HFF-Myc (cell line): ENCODE results near the gene NUP210L.
A peak's percentile ranks its signal among the peaks of the same experiment; 100 is the strongest.

ENCODE experiments used
- DNase-seq: peaks from one replicate; pipeline ENCODE4 v3.0.0-alpha.2; 2011; ENCODE audit warnings: low read depth; ENCODE audit errors: extremely low read depth
- H3K4me3 ChIP-seq: replicated peaks from 2 replicates; pipeline ENCODE4 v1.5.1; 2011; ENCODE audit warnings: low read depth, mild to moderate bottlenecking, control low read depth, low read length
- CTCF ChIP-seq: IDR thresholded peaks from 2 replicates; pipeline ENCODE4 v1.5.1; 2012; ENCODE audit warnings: mild to moderate bottlenecking, low read depth, low read length, control low read depth; ENCODE audit errors: missing control alignments

The NUP210L gene

GRCh38 chr1:153945131-153945794, 209.6 kb downstream of the NUP210L start:
- peak overlapping the region; percentile 83 for H3K4me3 ChIP-seq
- DNase-seq, result no peak
- TF ChIP-seq CTCF, result no peak

GRCh38 chr1:153944827-153945117, 210.1 kb downstream of the NUP210L start:
- H3K4me3 ChIP-seq, result peak overlapping the region; percentile 83
- DNase-seq, result no peak
- no peak for TF ChIP-seq CTCF

GRCh38 chr1:153944005-153944826, 210.7 kb downstream of the NUP210L start:
- H3K4me3 ChIP-seq, result no peak overlapping the region
- TF ChIP-seq CTCF, result no peak
- DNase-seq, result no peak

- no peak for TF ChIP-seq CTCF
- no peak overlapping the region for H3K4me3 ChIP-seq
- no peak for DNase-seq
Observed at GRCh38 chr1:153942766-153943549, 211.9 kb downstream of the NUP210L start.
